Mucosa of descending colon (tissue), 3 donors: ENCODE results near the gene RBM38. TPM values are rescaled to one million over a fixed set of nuclear protein-coding genes. Genes with fewer than 3 reads are reported as not detected.
A peak's percentile ranks its signal among the peaks of the same experiment; 100 is the strongest.

ENCODE experiments used
- ATAC-seq: fragments of 200-7000 bp; cut with Tn5 transposase; one replicate; pipeline ENCODE4 v1.9.1; 2020; ENCODE audit warnings: mild to moderate bottlenecking, moderate library complexity
- DNase-seq, 3 donors: peaks; one replicate each; pipeline ENCODE4 v3.0.0-alpha.2; 2020
- H3K36me3 ChIP-seq: fragments of 200-600 bp; one replicate; pipeline ENCODE4 v1.8.0; 2021; ENCODE audit warnings: low read depth, mild to moderate bottlenecking
- H3K4me1 ChIP-seq: fragments of 200-600 bp; one replicate; pipeline ENCODE4 v1.8.0; 2021; ENCODE audit warnings: low read depth, mild to moderate bottlenecking
- H3K4me3 ChIP-seq: fragments of 200-600 bp; one replicate; pipeline ENCODE4 v1.8.0; 2021; ENCODE audit warnings: mild to moderate bottlenecking
- H3K9me3 ChIP-seq: fragments of 200-600 bp; one replicate; pipeline ENCODE4 v1.8.0; 2021; ENCODE audit warnings: mild to moderate bottlenecking
- intact Hi-C, 2 donors: fragments of 100-400 bp; cut with DNase I in 1 of 2; cut with micrococcal nuclease in 1 of 2; formaldehyde crosslinking; loops; one replicate each; pipeline versions ENCODE4 v1.11.0 to v1.11.1; 2022; cut with DNase I, micrococcal nuclease
- total RNA-seq, 3 donors: library from RNA; stranded (reverse); fragmentation: NEBNext Ultra II Directional in 2 of 3; extraction: Animal tissue kit (Norgen Biotek cat#: 25700) in 2 of 3; gene quantifications; one replicate each; pipeline versions ENCODE4 v1.2.1 to v1.2.4, GENCODE V29; 2021 to 2023
- TF ChIP-seq, protein P1 (sequence below): fragments of 200-600 bp; IDR thresholded peaks from one replicate; pipeline ENCODE4 v1.8.0; 2022; ENCODE audit warnings: antibody characterized with exemption, mild to moderate bottlenecking
- donor health status: DM: no; HTN: no; CAD: no; lungs with moderate emphysema.
- donor health status: DM: no; HTN: no; CAD: no.
- donor health status: DM: no; HTN: yes; CAD: no.

Gene RBM38
- total RNA-seq, 3 donors from 2014 or later = 29.5 to 85.5 (median 36.8) TPM

DNA sequence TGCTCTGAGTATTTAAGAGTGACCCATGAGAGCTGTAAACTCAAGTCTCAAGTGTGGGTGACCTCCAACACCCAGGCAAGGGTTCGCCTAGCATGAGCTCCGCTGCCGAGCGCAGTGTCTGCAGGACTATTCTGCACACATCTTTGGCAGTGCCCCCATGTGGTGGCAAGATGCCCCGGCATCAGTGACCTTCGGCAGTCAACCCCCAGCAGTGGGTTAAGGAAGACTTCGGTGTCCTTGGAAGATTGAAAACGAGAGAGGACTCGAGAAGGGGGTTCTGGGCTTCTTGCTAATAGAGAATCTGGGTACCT lies 43.1 kb downstream of the RBM38 start:
- TF ChIP-seq, protein P1, sequence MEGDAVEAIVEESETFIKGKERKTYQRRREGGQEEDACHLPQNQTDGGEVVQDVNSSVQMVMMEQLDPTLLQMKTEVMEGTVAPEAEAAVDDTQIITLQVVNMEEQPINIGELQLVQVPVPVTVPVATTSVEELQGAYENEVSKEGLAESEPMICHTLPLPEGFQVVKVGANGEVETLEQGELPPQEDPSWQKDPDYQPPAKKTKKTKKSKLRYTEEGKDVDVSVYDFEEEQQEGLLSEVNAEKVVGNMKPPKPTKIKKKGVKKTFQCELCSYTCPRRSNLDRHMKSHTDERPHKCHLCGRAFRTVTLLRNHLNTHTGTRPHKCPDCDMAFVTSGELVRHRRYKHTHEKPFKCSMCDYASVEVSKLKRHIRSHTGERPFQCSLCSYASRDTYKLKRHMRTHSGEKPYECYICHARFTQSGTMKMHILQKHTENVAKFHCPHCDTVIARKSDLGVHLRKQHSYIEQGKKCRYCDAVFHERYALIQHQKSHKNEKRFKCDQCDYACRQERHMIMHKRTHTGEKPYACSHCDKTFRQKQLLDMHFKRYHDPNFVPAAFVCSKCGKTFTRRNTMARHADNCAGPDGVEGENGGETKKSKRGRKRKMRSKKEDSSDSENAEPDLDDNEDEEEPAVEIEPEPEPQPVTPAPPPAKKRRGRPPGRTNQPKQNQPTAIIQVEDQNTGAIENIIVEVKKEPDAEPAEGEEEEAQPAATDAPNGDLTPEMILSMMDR = no peak
- peak in 2 of 3 donors; percentile 28 to 55 for DNase-seq
- no peak for ATAC-seq
- intact Hi-C loops = no loop called here
- Histone ChIP-seq H3K4me1 (peaks cover 19% of the 10 kb centered on the region), H3K9me3 (no peaks in the 10 kb centered on the region), H3K36me3 (no peaks in the 10 kb centered on the region), H3K4me3 (no peak overlapping the region)

DNA sequence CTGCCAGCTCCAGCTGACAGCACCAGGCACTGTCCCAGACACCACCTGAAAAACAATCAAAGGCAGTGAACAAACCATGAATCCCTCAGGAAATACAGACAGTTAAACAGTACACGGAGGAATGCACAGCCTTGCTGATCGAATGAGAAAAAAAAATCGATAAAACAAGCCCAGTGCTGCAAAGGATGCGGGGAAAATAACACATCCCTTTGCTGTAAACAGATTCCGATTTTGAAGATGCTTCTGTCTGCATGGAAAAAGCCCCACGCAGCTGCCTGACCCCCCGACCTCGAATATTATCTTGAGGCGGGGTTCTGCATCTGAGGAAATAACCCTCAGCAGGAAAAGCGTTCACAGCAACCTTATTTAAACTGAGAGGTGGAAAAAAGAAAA lies 43.9 kb downstream of the RBM38 start:
- Histone ChIP-seq H3K4me1 (peaks cover 19% of the 10 kb centered on the region), H3K36me3 (no peaks in the 10 kb centered on the region), H3K4me3 (no peak overlapping the region), H3K9me3 (no peaks in the 10 kb centered on the region)
- DNase-seq = no peak
- no peak for ATAC-seq
- TF ChIP-seq, protein P1 = no peak
- intact Hi-C loops = no loop called here

GRCh38 chr20:57435498-57436222 lies 44.5 kb downstream of the RBM38 start:
- DNase-seq (peak; percentile 69 to 83 (median 79)), ATAC-seq (peak; percentile 65)
- H3K4me1 ChIP-seq = peaks cover 19% of the 10 kb centered on the region
- no peaks in the 10 kb centered on the region for H3K9me3 ChIP-seq
- no peak overlapping the region for H3K4me3 ChIP-seq
- no peaks in the 10 kb centered on the region for H3K36me3 ChIP-seq
- intact Hi-C loops = no loop called here
- TF ChIP-seq, protein P1 = no peak

DNA sequence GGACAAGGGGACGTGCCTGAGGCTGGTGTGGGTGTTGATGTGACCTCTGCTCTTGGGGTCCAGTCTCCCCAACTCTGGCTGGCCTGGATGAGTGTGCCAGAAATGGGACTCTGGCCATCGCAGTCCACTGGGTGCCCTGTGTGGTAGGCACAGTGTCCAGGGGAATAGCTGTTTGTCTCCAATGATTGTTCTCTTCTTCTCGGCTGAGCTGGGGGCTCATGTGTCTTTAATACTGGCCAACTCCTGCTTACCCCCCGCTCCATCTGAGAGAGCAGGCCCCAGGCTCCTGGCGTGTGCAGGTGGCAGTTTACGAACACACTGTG lies 45.0 kb downstream of the RBM38 start:
- intact Hi-C loops = no loop called here
- Histone ChIP-seq H3K36me3 (no peaks in the 10 kb centered on the region), H3K9me3 (no peaks in the 10 kb centered on the region), H3K4me3 (no peak overlapping the region), H3K4me1 (peaks cover 19% of the 10 kb centered on the region)
- no peak for DNase-seq
- TF ChIP-seq, protein P1 = no peak
- ATAC-seq = no peak

GRCh38 chr20:57437267-57437666 lies 46.1 kb downstream of the RBM38 start:
- H3K9me3 ChIP-seq = no peaks in the 10 kb centered on the region
- DNase-seq (peak in 1 of 3 donors; percentile 41), ATAC-seq (no peak)
- H3K4me1 ChIP-seq = peaks cover 19% of the 10 kb centered on the region
- TF ChIP-seq, protein P1 = no peak
- no peak overlapping the region for H3K4me3 ChIP-seq
- no peaks in the 10 kb centered on the region for H3K36me3 ChIP-seq
- intact Hi-C loops = no loop called here
